Osteoblast (primary cell): Measurements from ENCODE around the gene ADK. TPM values are rescaled to one million over a fixed set of nuclear protein-coding genes. Genes with fewer than 3 reads are reported as not detected.
"Not testable (repeated sequence)": the region's sequence is repeated elsewhere in the genome, so short reads cannot be mapped to it uniquely, and the experiment has no call there.

ENCODE experiments used
- DNase-seq: peaks from one replicate; pipeline ENCODE4 v3.0.0; 2011; ENCODE audit warnings: low spot score, mixed read lengths; ENCODE audit not compliant: insufficient read length; ENCODE audit errors: missing footprints
- H2AFZ ChIP-seq: 2 replicates; pipeline ENCODE4 v1.6.0; 2011; ENCODE audit warnings: mild to moderate bottlenecking, low read length
- H3K27ac ChIP-seq: 2 replicates; pipeline ENCODE4 v1.5.1; 2011; ENCODE audit warnings: mild to moderate bottlenecking, low read depth, low read length, moderate library complexity
- H3K27me3 ChIP-seq: 2 replicates; pipeline ENCODE4 v1.6.0; 2012; ENCODE audit warnings: mild to moderate bottlenecking, control low read depth, inconsistent platforms, low read length, moderate library complexity; ENCODE audit not compliant: insufficient read depth
- H3K36me3 ChIP-seq: 2 replicates; pipeline ENCODE4 v1.5.1; 2011; ENCODE audit warnings: mild to moderate bottlenecking, low read length, control low read depth, moderate library complexity; ENCODE audit not compliant: insufficient read depth
- H3K4me1 ChIP-seq: 2 replicates; pipeline ENCODE4 v1.5.1; 2011; ENCODE audit warnings: mild to moderate bottlenecking, low read length, control low read depth, moderate library complexity; ENCODE audit not compliant: insufficient read depth
- H3K4me2 ChIP-seq: 2 replicates; pipeline ENCODE4 v1.6.0; 2011; ENCODE audit warnings: mild to moderate bottlenecking, low read length; ENCODE audit not compliant: insufficient read depth
- H3K4me3 ChIP-seq: fragments of 200-600 bp; sonication (generic); 3 replicates; pipeline ENCODE4 v1.5.1; 2012; ENCODE audit warnings: mild to moderate bottlenecking, low read length, inconsistent platforms; ENCODE audit not compliant: insufficient read depth
- H3K79me2 ChIP-seq: 2 replicates; pipeline ENCODE4 v1.6.0; 2012; ENCODE audit warnings: mild to moderate bottlenecking, low read length, control low read depth, inconsistent platforms; ENCODE audit not compliant: insufficient read depth
- H3K9me3 ChIP-seq: 2 replicates; pipeline ENCODE4 v1.5.1; 2011; ENCODE audit warnings: low read depth, low read length, control low read depth
- H4K20me1 ChIP-seq: 2 replicates; pipeline ENCODE4 v1.6.0; 2012; ENCODE audit warnings: mild to moderate bottlenecking, low read length, control low read depth; ENCODE audit not compliant: insufficient read depth
- CTCF ChIP-seq: IDR thresholded peaks from 2 replicates; pipeline ENCODE4 v1.5.1; 2011; ENCODE audit warnings: mild to moderate bottlenecking, low read depth, low read length, moderate library complexity; ENCODE audit errors: extremely low read depth
- total RNA-seq: library from RNA; depleted of rRNA; stranded (reverse); fragments of >200 nt; gene quantifications from 2 replicates; pipeline ENCODE4 v1.2.3, GENCODE V29; 2012

Gene ADK
- total RNA-seq, 1 donor, result 34.0 TPM

- Histone ChIP-seq H4K20me1 (peaks cover 2% of the 10 kb centered on the region), H3K27me3 (no peaks in the 10 kb centered on the region), H3K79me2 (peaks cover 7% of the 10 kb centered on the region), H3K36me3 (peaks cover 52% of the 10 kb centered on the region), H3K4me1 (no peaks in the 10 kb centered on the region), H3K4me3 (no peak overlapping the region), H3K27ac (no peak overlapping the region), H3K4me2 (no peak overlapping the region), H2AFZ (no peak overlapping the region), H3K9me3 (no peaks in the 10 kb centered on the region)
- no peak for DNase-seq
- TF ChIP-seq CTCF, result no peak
Observed at GRCh38 chr10:74133923-74134820, 16.8 kb upstream of the ADK start.

GRCh38 chr10:74135452-74135851 lies 15.6 kb upstream of the ADK start:
- DNase-seq, result no peak
- peaks cover 16% of the 10 kb centered on the region for H3K79me2 ChIP-seq
- peaks cover 48% of the 10 kb centered on the region for H3K36me3 ChIP-seq
- no peak overlapping the region for H2AFZ ChIP-seq
- no peaks in the 10 kb centered on the region for H3K27me3 ChIP-seq
- no peak overlapping the region for H3K27ac ChIP-seq
- no peak overlapping the region for H3K4me3 ChIP-seq
- peaks cover 3% of the 10 kb centered on the region for H4K20me1 ChIP-seq
- H3K4me2 ChIP-seq, result no peak overlapping the region
- no peak for TF ChIP-seq CTCF
- H3K9me3 ChIP-seq, result no peaks in the 10 kb centered on the region
- H3K4me1 ChIP-seq, result no peaks in the 10 kb centered on the region

GRCh38 chr10:74137992-74138391 lies 13.0 kb upstream of the ADK start:
- Histone ChIP-seq H3K9me3 (no peaks in the 10 kb centered on the region), H2AFZ (no peak overlapping the region), H3K4me2 (no peak overlapping the region), H3K4me1 (no peaks in the 10 kb centered on the region), H3K27ac (no peak overlapping the region), H3K36me3 (peaks cover 38% of the 10 kb centered on the region), H4K20me1 (peaks cover 18% of the 10 kb centered on the region), H3K4me3 (no peak overlapping the region), H3K27me3 (no peaks in the 10 kb centered on the region), H3K79me2 (peaks cover 41% of the 10 kb centered on the region)
- TF ChIP-seq CTCF, result no peak
- DNase-seq, result no peak

GRCh38 chr10:74138596-74138995 lies 12.4 kb upstream of the ADK start:
- Histone ChIP-seq H3K79me2 (peaks cover 47% of the 10 kb centered on the region), H3K36me3 (peaks cover 32% of the 10 kb centered on the region), H4K20me1 (peaks cover 20% of the 10 kb centered on the region)
- H3K9me3 ChIP-seq, H3K4me1 ChIP-seq, DNase-seq, H3K27me3 ChIP-seq, H3K4me2 ChIP-seq, H3K27ac ChIP-seq, H2AFZ ChIP-seq, H3K4me3 ChIP-seq: not testable (repeated sequence)
